ENCODE results near the gene ZCCHC14.

DNA sequence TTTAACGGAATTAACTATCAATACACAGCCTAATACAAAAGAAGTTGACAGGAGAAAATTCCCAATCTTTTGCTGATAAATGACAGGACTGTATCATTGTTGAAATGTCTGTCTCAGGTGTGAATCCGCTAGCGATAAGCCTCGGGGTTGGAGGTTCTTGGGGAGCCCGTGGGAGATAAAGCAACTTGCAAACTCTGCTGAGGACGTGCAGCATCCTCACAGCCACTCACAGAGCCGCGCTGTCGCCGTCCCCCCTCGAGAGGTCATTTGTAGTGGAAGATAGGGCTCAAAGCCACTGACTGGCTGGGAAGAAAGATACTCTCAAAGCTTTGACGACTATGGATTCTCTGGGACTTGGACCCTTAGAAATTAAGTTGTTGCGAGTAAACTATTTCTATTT lies 83.7 kb downstream of the ZCCHC14 start:
- TF ChIP-seq, protein P1, sequence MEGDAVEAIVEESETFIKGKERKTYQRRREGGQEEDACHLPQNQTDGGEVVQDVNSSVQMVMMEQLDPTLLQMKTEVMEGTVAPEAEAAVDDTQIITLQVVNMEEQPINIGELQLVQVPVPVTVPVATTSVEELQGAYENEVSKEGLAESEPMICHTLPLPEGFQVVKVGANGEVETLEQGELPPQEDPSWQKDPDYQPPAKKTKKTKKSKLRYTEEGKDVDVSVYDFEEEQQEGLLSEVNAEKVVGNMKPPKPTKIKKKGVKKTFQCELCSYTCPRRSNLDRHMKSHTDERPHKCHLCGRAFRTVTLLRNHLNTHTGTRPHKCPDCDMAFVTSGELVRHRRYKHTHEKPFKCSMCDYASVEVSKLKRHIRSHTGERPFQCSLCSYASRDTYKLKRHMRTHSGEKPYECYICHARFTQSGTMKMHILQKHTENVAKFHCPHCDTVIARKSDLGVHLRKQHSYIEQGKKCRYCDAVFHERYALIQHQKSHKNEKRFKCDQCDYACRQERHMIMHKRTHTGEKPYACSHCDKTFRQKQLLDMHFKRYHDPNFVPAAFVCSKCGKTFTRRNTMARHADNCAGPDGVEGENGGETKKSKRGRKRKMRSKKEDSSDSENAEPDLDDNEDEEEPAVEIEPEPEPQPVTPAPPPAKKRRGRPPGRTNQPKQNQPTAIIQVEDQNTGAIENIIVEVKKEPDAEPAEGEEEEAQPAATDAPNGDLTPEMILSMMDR (IDR thresholded peaks at IDR 0.05): no peak
- no peak for TF ChIP-seq POLR2A (IDR thresholded peaks at IDR 0.05)
